BLaER1 (cell line): Measurements from ENCODE around the gene PNPLA5.

ENCODE experiments used
- H3K27ac ChIP-seq: shearing (Covaris generic); formaldehyde crosslinking; 2 replicates; pipeline ENCODE4 v1.8.1; 2022
- H3K27me3 ChIP-seq: shearing (Covaris generic); formaldehyde crosslinking; 2 replicates; pipeline ENCODE4 v1.8.1; 2022
- H3K36me3 ChIP-seq: shearing (Covaris generic); formaldehyde crosslinking; 2 replicates; pipeline ENCODE4 v1.8.1; 2022
- H3K4me1 ChIP-seq: shearing (Covaris generic); formaldehyde crosslinking; 2 replicates; pipeline ENCODE4 v1.8.1; 2022
- H3K4me2 ChIP-seq: shearing (Covaris generic); formaldehyde crosslinking; 2 replicates; pipeline ENCODE4 v1.8.1; 2022
- H3K4me3 ChIP-seq: shearing (Covaris generic); formaldehyde crosslinking; 2 replicates; pipeline ENCODE4 v1.8.1; 2022
- H3K9ac ChIP-seq: shearing (Covaris generic); formaldehyde crosslinking; 2 replicates; pipeline ENCODE4 v1.8.1; 2022
- H3K9me3 ChIP-seq: shearing (Covaris generic); formaldehyde crosslinking; 2 replicates; pipeline ENCODE4 v1.8.1; 2022
- H4K20me1 ChIP-seq: shearing (Covaris generic); formaldehyde crosslinking; 2 replicates; pipeline ENCODE4 v1.8.1; 2022
- Cebpa-rat ChIP-seq: shearing (Covaris generic); IDR thresholded peaks from 2 replicates; pipeline ENCODE4 v1.8.1; 2022

The PNPLA5 gene

DNA sequence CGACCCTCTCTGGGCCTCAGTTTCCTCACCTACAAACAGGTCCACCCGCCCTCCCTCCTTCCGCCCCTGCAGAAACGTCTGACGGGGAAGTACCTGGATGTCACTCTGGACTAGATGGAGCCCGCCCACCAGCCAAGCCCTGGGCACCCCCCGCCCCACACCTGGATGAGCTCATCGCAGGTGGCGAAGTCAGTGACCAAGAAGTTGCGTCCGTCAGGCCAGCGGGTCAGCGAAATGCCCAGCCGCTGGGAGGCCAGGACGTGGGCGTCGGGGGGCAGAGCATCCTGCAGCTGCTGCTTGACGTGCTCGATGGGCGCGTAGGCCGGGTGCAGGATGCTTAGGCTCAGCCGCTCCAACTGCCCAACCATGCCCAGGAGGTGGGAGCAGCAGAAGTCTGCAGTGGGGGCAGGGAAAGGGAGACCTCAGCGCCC is 897 bp downstream of the PNPLA5 start:
- Histone ChIP-seq H3K4me2 (no peak overlapping the region), H3K36me3 (no peaks in the 10 kb centered on the region), H3K27ac (no peak overlapping the region), H3K4me3 (no peak overlapping the region), H3K9ac (no peak overlapping the region), H4K20me1 (peaks cover 6% of the 10 kb centered on the region; the same call in 1 of the 2 replicates), H3K9me3 (no peaks in the 10 kb centered on the region), H3K4me1 (no peaks in the 10 kb centered on the region; the same call in 1 of the 2 replicates), H3K27me3 (peaks cover 31% of the 10 kb centered on the region)
- no peak for TF ChIP-seq Cebpa-rat

GRCh38 chr22:43889860-43890253 is 2.0 kb downstream of the PNPLA5 start:
- H3K4me3 ChIP-seq, result no peak overlapping the region
- no peak overlapping the region for H3K9ac ChIP-seq
- TF ChIP-seq Cebpa-rat, result no peak
- no peaks in the 10 kb centered on the region for H3K36me3 ChIP-seq
- no peak overlapping the region for H3K27ac ChIP-seq
- no peak overlapping the region for H3K4me2 ChIP-seq
- H3K27me3 ChIP-seq, result peaks cover 29% of the 10 kb centered on the region
- H4K20me1 ChIP-seq, result peaks cover 6% of the 10 kb centered on the region; the same call in 1 of the 2 replicates
- no peaks in the 10 kb centered on the region for H3K9me3 ChIP-seq
- peaks cover under 1% of the 10 kb centered on the region; the same call in 1 of the 2 replicates for H3K4me1 ChIP-seq

DNA sequence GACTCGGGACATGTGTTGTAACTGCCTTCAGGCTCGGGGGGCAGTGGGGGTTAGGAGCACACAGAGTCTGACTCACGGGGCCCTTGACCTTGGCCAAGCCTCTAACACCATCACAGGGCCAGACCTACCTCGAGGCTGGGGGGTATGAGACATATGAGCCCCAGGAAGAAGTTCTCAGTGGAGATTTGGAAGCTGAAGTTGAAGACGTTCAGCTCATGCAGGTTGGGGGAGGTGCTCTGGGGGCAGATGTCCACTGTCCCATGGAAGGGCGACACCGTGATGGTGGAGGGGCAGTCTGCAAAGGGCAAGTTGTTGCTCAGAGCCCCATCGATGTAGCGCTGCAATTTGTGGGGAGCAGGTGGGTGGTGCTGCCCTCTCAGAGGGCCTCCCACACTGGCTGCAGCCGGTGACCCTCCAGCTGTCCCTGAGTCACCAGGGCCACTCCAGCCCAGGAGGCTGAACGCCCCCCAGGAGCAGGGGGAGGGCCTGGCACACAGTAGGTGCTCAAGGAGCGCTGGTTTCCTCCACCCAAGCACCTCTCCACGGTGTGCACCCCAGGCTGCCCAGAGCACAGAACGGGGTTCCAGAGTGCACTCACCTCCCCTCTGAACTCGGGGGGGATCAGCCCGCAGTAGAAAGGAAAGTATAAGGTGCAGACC is 2.5 kb downstream of the PNPLA5 start:
- Histone ChIP-seq H3K9me3 (no peaks in the 10 kb centered on the region), H3K27ac (no peak overlapping the region), H3K4me3 (no peak overlapping the region), H3K27me3 (peaks cover 29% of the 10 kb centered on the region), H3K4me1 (peaks cover 5% of the 10 kb centered on the region; the same call in 1 of the 2 replicates), H3K9ac (no peak overlapping the region), H3K36me3 (no peaks in the 10 kb centered on the region), H3K4me2 (no peak overlapping the region), H4K20me1 (peaks cover 6% of the 10 kb centered on the region; the same call in 1 of the 2 replicates)
- TF ChIP-seq Cebpa-rat, result no peak

DNA sequence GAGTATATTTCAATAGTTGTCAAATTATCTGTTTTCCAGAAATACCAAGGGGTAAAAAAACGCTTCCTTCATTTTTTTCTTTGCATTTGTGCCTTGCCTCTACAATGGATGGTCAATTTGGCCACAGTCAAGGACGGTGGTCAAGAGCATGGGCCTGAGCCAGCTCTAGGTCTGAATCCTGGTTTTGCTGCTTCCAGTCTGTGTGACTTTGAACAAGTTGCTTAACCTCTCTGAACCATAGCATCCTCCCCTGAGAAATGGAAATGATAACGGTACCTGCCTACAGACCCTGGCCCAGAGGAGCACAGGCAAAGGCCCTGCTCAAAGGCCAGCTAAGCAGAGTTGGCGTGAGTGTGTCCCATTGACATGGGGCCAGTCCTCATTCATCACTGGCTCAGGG is 3.1 kb downstream of the PNPLA5 start:
- TF ChIP-seq Cebpa-rat, result no peak
- no peaks in the 10 kb centered on the region for H3K9me3 ChIP-seq
- peaks cover 5% of the 10 kb centered on the region; the same call in 1 of the 2 replicates for H3K4me1 ChIP-seq

DNA sequence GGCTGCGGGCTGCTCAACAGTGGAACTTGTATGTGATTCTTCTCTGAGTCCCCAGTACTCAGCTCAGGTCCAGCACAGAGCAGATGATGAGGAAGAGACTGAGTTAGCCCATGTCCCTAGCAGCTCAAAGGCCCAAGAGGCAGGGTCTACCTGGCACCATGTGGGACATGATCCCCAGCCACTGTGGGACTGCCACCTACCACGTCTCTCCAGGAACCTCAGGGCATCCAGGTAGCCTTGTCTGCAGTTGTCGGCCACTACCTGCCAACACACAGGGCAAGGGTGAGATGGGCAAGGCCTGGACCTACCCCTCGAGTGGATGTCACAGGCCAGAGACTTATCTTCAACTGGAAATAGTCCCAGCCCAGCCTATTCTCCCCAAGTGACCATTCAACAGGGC is 4.4 kb downstream of the PNPLA5 start:
- no peak overlapping the region for H3K9ac ChIP-seq
- no peak overlapping the region for H3K4me3 ChIP-seq
- no peak overlapping the region for H3K4me2 ChIP-seq
- no peaks in the 10 kb centered on the region for H3K9me3 ChIP-seq
- H3K4me1 ChIP-seq, result peaks cover 5% of the 10 kb centered on the region; the same call in 1 of the 2 replicates
- TF ChIP-seq Cebpa-rat, result no peak
- H3K36me3 ChIP-seq, result no peaks in the 10 kb centered on the region
- no peak overlapping the region for H3K27ac ChIP-seq
- peaks cover 23% of the 10 kb centered on the region for H3K27me3 ChIP-seq
- H4K20me1 ChIP-seq, result peaks cover 6% of the 10 kb centered on the region; the same call in 1 of the 2 replicates

More for the DNA sequence above, 3.1 kb downstream of the PNPLA5 start:
- Histone ChIP-seq H4K20me1 (peaks cover 6% of the 10 kb centered on the region; the same call in 1 of the 2 replicates), H3K4me2 (no peak overlapping the region), H3K27ac (no peak overlapping the region), H3K4me3 (no peak overlapping the region), H3K9ac (no peak overlapping the region), H3K27me3 (peaks cover 29% of the 10 kb centered on the region), H3K36me3 (no peaks in the 10 kb centered on the region)

DNA sequence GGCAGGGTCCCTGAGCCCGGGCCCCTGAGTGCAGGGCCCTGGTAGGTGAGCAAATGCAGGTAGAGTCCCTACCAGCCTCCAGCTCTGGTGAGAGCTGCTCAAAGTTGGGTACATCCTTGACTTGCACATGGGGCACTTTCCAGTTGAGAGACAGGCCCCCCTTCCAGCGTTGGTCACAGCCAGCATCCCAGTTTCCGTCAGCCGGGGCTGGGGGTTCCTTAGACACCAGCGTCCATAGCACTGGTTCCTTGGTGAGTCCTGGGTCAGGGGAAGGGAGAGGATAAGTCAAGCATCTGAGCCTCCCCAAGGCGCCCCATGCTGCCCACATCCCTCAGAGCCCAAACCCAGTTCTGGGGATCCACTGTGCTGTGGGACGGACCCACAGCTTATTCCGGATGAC is 5.6 kb downstream of the PNPLA5 start:
- Histone ChIP-seq H3K27ac (no peak overlapping the region), H3K36me3 (no peaks in the 10 kb centered on the region), H3K4me1 (peaks cover 5% of the 10 kb centered on the region; the same call in 1 of the 2 replicates), H3K4me3 (no peak overlapping the region), H3K4me2 (no peak overlapping the region), H4K20me1 (peaks cover 5% of the 10 kb centered on the region; the same call in 1 of the 2 replicates), H3K27me3 (peaks cover 11% of the 10 kb centered on the region), H3K9ac (no peak overlapping the region), H3K9me3 (no peaks in the 10 kb centered on the region)
- no peak for TF ChIP-seq Cebpa-rat

- Histone ChIP-seq H3K9me3 (no peaks in the 10 kb centered on the region), H3K9ac (no peak overlapping the region), H3K4me2 (no peak overlapping the region), H3K27ac (no peak overlapping the region), H3K4me3 (no peak overlapping the region), H3K36me3 (no peaks in the 10 kb centered on the region), H3K4me1 (peaks cover 5% of the 10 kb centered on the region; the same call in 1 of the 2 replicates), H4K20me1 (peaks cover under 1% of the 10 kb centered on the region; the same call in 1 of the 2 replicates), H3K27me3 (peaks cover 7% of the 10 kb centered on the region; the same call in 1 of the 2 replicates)
- no peak for TF ChIP-seq Cebpa-rat
Measured at GRCh38 chr22:43885786-43886185, 6.0 kb downstream of the PNPLA5 start.

DNA sequence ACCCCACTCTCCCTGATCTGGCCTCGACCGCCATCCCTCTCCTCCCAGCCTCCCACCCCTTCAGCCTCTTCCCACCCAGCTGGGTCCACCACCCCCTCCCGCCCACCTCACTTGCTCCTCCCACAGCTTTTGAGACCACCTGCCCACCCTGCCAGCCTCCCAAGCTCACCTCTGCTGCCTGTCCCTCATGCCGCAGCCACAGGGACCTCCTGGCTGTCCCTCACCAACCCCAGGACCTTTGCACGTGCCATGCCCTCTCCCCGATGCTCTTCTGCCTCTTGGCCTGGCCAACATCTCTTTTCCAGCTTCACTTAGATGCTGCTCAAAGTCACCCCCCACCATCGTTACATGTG is 6.5 kb downstream of the PNPLA5 start:
- Histone ChIP-seq H3K4me3 (no peak overlapping the region), H4K20me1 (no peaks in the 10 kb centered on the region; the same call in 1 of the 2 replicates), H3K4me1 (peaks cover 5% of the 10 kb centered on the region; the same call in 1 of the 2 replicates), H3K27me3 (peaks cover 2% of the 10 kb centered on the region; the same call in 1 of the 2 replicates), H3K9me3 (no peaks in the 10 kb centered on the region), H3K9ac (no peak overlapping the region), H3K36me3 (no peaks in the 10 kb centered on the region), H3K27ac (no peak overlapping the region), H3K4me2 (no peak overlapping the region)
- no peak for TF ChIP-seq Cebpa-rat

- no peak overlapping the region for H3K4me3 ChIP-seq
- no peaks in the 10 kb centered on the region; the same call in 1 of the 2 replicates for H4K20me1 ChIP-seq
- peaks cover 5% of the 10 kb centered on the region; the same call in 1 of the 2 replicates for H3K4me1 ChIP-seq
- TF ChIP-seq Cebpa-rat, result no peak
- H3K27ac ChIP-seq, result no peak overlapping the region
- no peak overlapping the region for H3K4me2 ChIP-seq
- no peaks in the 10 kb centered on the region for H3K27me3 ChIP-seq
- no peaks in the 10 kb centered on the region for H3K36me3 ChIP-seq
- H3K9ac ChIP-seq, result no peak overlapping the region
- H3K9me3 ChIP-seq, result no peaks in the 10 kb centered on the region
Measured at GRCh38 chr22:43884600-43885318, 7.1 kb downstream of the PNPLA5 start.
